ENCODE measurements around the gene PKDREJ.

GRCh38 chr22:46293577-46294260 lies 30.6 kb upstream of the PKDREJ start:
- no peak for TF ChIP-seq CTCF (conservative IDR thresholded peaks at IDR 0.05; ENCODE audit: low read depth, low read length)
- TF ChIP-seq RAD21 (IDR thresholded peaks at IDR 0.05; ENCODE audit: low read length), result no peak
- TF ChIP-seq MAZ (IDR thresholded peaks at IDR 0.05; ENCODE audit: borderline replicate concordance, low read depth, low read length), result no peak
- no peak for TF ChIP-seq BHLHE40 (IDR thresholded peaks at IDR 0.05; ENCODE audit: low read depth, low read length)
- no peak for TF ChIP-seq SMC3 (IDR thresholded peaks at IDR 0.05; ENCODE audit: low read depth, low read length)
- no peak for TF ChIP-seq ELK1 (IDR thresholded peaks at IDR 0.05; ENCODE audit: borderline replicate concordance, low read depth, low read length)
- no peak for TF ChIP-seq POLR2A (IDR thresholded peaks at IDR 0.05; ENCODE audit: low read depth, low read length)
- TF ChIP-seq CEBPB (IDR thresholded peaks at IDR 0.05; ENCODE audit: low read depth, low read length), result no peak
- no peak for TF ChIP-seq MXI1 (IDR thresholded peaks at IDR 0.05; ENCODE audit: borderline replicate concordance, low read depth, low read length)
- no peak for TF ChIP-seq FOS (IDR thresholded peaks at IDR 0.05; ENCODE audit: low read depth, low read length)
- TF ChIP-seq NFE2L2 (IDR thresholded peaks at IDR 0.05; ENCODE audit: low read depth, low read length), result no peak
- TF ChIP-seq RFX5 (IDR thresholded peaks at IDR 0.05; ENCODE audit: low read depth, low read length), result no peak
- no peak for TF ChIP-seq MAFK (IDR thresholded peaks at IDR 0.05; ENCODE audit: low read depth, low read length)
- TF ChIP-seq USF2 (IDR thresholded peaks at IDR 0.05; ENCODE audit: low read depth, low read length), result no peak
